Activated CD8-positive, alpha-beta T cell treated with anti-CD3 and anti-CD28 coated beads for 36 hours (primary cell): ENCODE data around the gene FAM163A. TPM values are rescaled to one million over a fixed set of nuclear protein-coding genes. Genes with fewer than 3 reads are reported as not detected.
A peak's percentile ranks its signal among the peaks of the same experiment; 100 is the strongest.

Experiments used
- ATAC-seq: fragments of 200-7000 bp; cut with Tn5 transposase; one replicate; pipeline ENCODE4 v1.10.0; 2021; ENCODE audit warnings: mild to moderate bottlenecking, moderate library complexity
- CTCF ChIA-PET: fragments of 350-600 bp; sonication (Branson Sonifier 250); formaldehyde crosslinking; loops from one replicate; lab custom pipeline; 2021; ENCODE audit warnings: antibody characterized with exemption; lab: Charles Lee
- POLR2A ChIA-PET: fragments of 350-600 bp; sonication (Branson Sonifier 250); formaldehyde crosslinking; loops from one replicate; lab custom pipeline; 2021; ENCODE audit warnings: antibody characterized with exemption; lab: Charles Lee
- DNase-seq: peaks from one replicate; pipeline ENCODE4 v3.0.0-alpha.2; 2020
- H3K27ac Mint-ChIP-seq: one replicate; pipeline ENCODE4 v1.8.0; 2021; ENCODE audit warnings: mild to moderate bottlenecking, mixed read lengths
- H3K27me3 Mint-ChIP-seq: one replicate; pipeline ENCODE4 v1.8.0; 2021; ENCODE audit warnings: mixed read lengths
- H3K36me3 Mint-ChIP-seq: one replicate; pipeline ENCODE4 v1.8.0; 2021; ENCODE audit warnings: low read depth, mixed read lengths
- H3K4me1 Mint-ChIP-seq: one replicate; pipeline ENCODE4 v1.8.0; 2021; ENCODE audit warnings: low read depth, mixed read lengths
- H3K4me3 Mint-ChIP-seq: one replicate; pipeline ENCODE4 v1.8.0; 2021; ENCODE audit warnings: mild to moderate bottlenecking, moderate library complexity, mixed read lengths
- H3K9me3 Mint-ChIP-seq: one replicate; pipeline ENCODE4 v1.8.0; 2021; ENCODE audit warnings: mixed read lengths
- CTCF ChIP-seq: fragments of 200-600 bp; IDR thresholded peaks from one replicate; pipeline ENCODE4 v1.8.0; 2022; ENCODE audit warnings: antibody characterized with exemption, mild to moderate bottlenecking
- intact Hi-C: fragments of 100-400 bp; cut with micrococcal nuclease; formaldehyde crosslinking; loops from one replicate; pipeline ENCODE4 v1.10.0; 2022
- total RNA-seq, 2 experiments: library from RNA; stranded (reverse); gene quantifications; one replicate each; pipeline ENCODE4 v1.2.3, GENCODE V29; 2021

The FAM163A gene
- total RNA-seq, 2 experiments from 2014 or later, result not detected

- H3K36me3 Mint-ChIP-seq, result no peaks in the 10 kb centered on the region
- no peaks in the 10 kb centered on the region for H3K9me3 Mint-ChIP-seq
- CTCF ChIA-PET, result interaction anchor here (0.6 to 14.9 kb wide), 49 partner anchors 8 to 620 kb away, joined by 3 to 634 read pairs (median 4); no protein-coding TSS in a partner anchor
- no peak overlapping the region for H3K27ac Mint-ChIP-seq
- peaks cover 9% of the 10 kb centered on the region for H3K4me1 Mint-ChIP-seq
- ATAC-seq, result no peak
- peaks cover 2% of the 10 kb centered on the region for H3K27me3 Mint-ChIP-seq
- no peak for TF ChIP-seq CTCF
- intact Hi-C loops, result loop anchor here (1.0 kb wide), 1 partner anchor 104 kb away; no protein-coding TSS in a partner anchor
- DNase-seq, result no peak
- POLR2A ChIA-PET, result no interaction called here
- H3K4me3 Mint-ChIP-seq, result no peak overlapping the region
Measured at GRCh38 chr1:179810367-179810715, 67.2 kb downstream of the FAM163A start.

- Mint-ChIP-seq H3K27ac (no peak overlapping the region), H3K27me3 (peaks cover 2% of the 10 kb centered on the region), H3K36me3 (no peaks in the 10 kb centered on the region), H3K9me3 (no peaks in the 10 kb centered on the region), H3K4me3 (no peak overlapping the region), H3K4me1 (peaks cover 13% of the 10 kb centered on the region)
- ChIA-PET POLR2A (interaction anchor here (1.5 kb wide), 1 partner anchor 20 kb away, joined by 3 read pairs; no protein-coding TSS in a partner anchor), CTCF (interaction anchor here (1.0 to 14.9 kb wide), 7 partner anchors 10 to 367 kb away, joined by 3 to 634 read pairs (median 20); no protein-coding TSS in a partner anchor)
- ATAC-seq (no peak), DNase-seq (no peak)
- intact Hi-C loops, result no loop called here
- no peak for TF ChIP-seq CTCF
Measured at GRCh38 chr1:179812501-179813292, 69.6 kb downstream of the FAM163A start.

- TF ChIP-seq CTCF, result no peak
- Mint-ChIP-seq H3K9me3 (no peaks in the 10 kb centered on the region), H3K4me1 (peaks cover 13% of the 10 kb centered on the region), H3K4me3 (peak overlapping the region; percentile 79), H3K36me3 (no peaks in the 10 kb centered on the region), H3K27ac (no peak overlapping the region), H3K27me3 (peaks cover 2% of the 10 kb centered on the region)
- POLR2A ChIA-PET, result interaction anchor here (0.6 to 2.1 kb wide), 5 partner anchors 11 to 341 kb away, joined by 3 to 7 read pairs (median 3); partner anchors contain the start of genes QSOX1 and TOR1AIP1
- DNase-seq (no peak), ATAC-seq (no peak)
- CTCF ChIA-PET, result interaction anchor here (0.6 to 14.9 kb wide), 61 partner anchors 9 to 562 kb away, joined by 3 to 634 read pairs (median 5); partner anchors contain the start of gene CEP350
- intact Hi-C loops, result loop anchor here (1.0 kb wide), 1 partner anchor 108 kb away; no protein-coding TSS in a partner anchor
Measured at GRCh38 chr1:179813626-179814545, 70.8 kb downstream of the FAM163A start.

GRCh38 chr1:179814546-179814838 is 71.4 kb downstream of the FAM163A start:
- POLR2A ChIA-PET, result interaction anchor here (0.6 to 2.1 kb wide), 5 partner anchors 10 to 340 kb away, joined by 3 to 7 read pairs (median 3); partner anchors contain the start of genes QSOX1 and TOR1AIP1
- DNase-seq, result no peak
- TF ChIP-seq CTCF, result no peak

More at GRCh38 chr1:179814546-179814838, 71.4 kb downstream of the FAM163A start:
- no peak for ATAC-seq
- Mint-ChIP-seq H3K27ac (no peak overlapping the region), H3K4me3 (peak overlapping the region; percentile 79), H3K27me3 (peaks cover 2% of the 10 kb centered on the region), H3K9me3 (no peaks in the 10 kb centered on the region), H3K36me3 (no peaks in the 10 kb centered on the region), H3K4me1 (peaks cover 13% of the 10 kb centered on the region)
- intact Hi-C loops, result loop anchor here (1.0 kb wide), 1 partner anchor 108 kb away; no protein-coding TSS in a partner anchor
- CTCF ChIA-PET, result interaction anchor here (0.6 to 14.9 kb wide), 77 partner anchors 9 to 811 kb away, joined by 3 to 634 read pairs (median 4); partner anchors contain the start of genes CEP350, FAM163A and TOR1AIP1
